ENCODE results near the gene TMEM88. TPM values are rescaled to one million over a fixed set of nuclear protein-coding genes. Genes with fewer than 3 reads are reported as not detected.

Gene TMEM88
- total RNA-seq, 1 experiment from 2014 or later = 11.3 TPM

- Mint-ChIP-seq H3K4me3 (peak overlapping the region in 1 of 2 experiments; percentile 30; a peak in 4 of 5 replicates), H3K4me1 (peaks cover 19 to 33% of the 10 kb centered on the region in 2 experiments)
- no peak overlapping the region for H2BK120ac ChIP-seq (ENCODE audit: low read depth, low read length, poor library complexity, severe bottlenecking)
Measured at GRCh38 chr17:7853691-7854038, 1.2 kb upstream of the TMEM88 start.

More at GRCh38 chr17:7853691-7854038, 1.2 kb upstream of the TMEM88 start:
- Histone ChIP-seq H3K18ac (ENCODE audit: insufficient read length, low read depth, low read length) (no peak overlapping the region), H2AFZ (ENCODE audit: low read length) (no peak overlapping the region), H3K4me2 (ENCODE audit: insufficient read depth, insufficient read length, low read length) (peak overlapping the region; percentile 35), H2BK5ac (ENCODE audit: insufficient read length, low read length) (no peak overlapping the region), H3K9ac (ENCODE audit: extremely low read depth, insufficient read length, low read length) (no peak overlapping the region), H2BK12ac (ENCODE audit: insufficient read length, low read depth, low read length) (no peak overlapping the region), H3K79me2 (ENCODE audit: insufficient read depth, low read length) (no peaks in the 10 kb centered on the region), H4K5ac (ENCODE audit: insufficient read length, low read depth, low read length) (no peak overlapping the region), H3K23me2 (ENCODE audit: insufficient read length, low read depth, low read length, poor library complexity, severe bottlenecking) (peaks cover 35% of the 10 kb centered on the region), H2BK15ac (ENCODE audit: low read depth, low read length) (no peak overlapping the region), H3K27ac (ENCODE audit: insufficient read length, low read depth, low read length) (no peak overlapping the region), H3T11ph (ENCODE audit: low read length) (no peak overlapping the region), H4K20me1 (ENCODE audit: control insufficient read depth, insufficient read depth, insufficient read length) (no peaks in the 10 kb centered on the region), H3K14ac (ENCODE audit: insufficient read depth, low read length) (no peak overlapping the region), H3K4ac (ENCODE audit: low read depth, low read length) (no peak overlapping the region), H4K91ac (ENCODE audit: insufficient read length, low read depth, low read length) (no peak overlapping the region), H3K23ac (ENCODE audit: insufficient read length, low read depth, low read length) (no peak overlapping the region), H3K27me3 (ENCODE audit: insufficient read depth, low read length) (peaks cover 30% of the 10 kb centered on the region; the same call in 1 of the 2 replicates), H3K56ac (ENCODE audit: insufficient read length, low read depth, low read length) (no peak overlapping the region), H4K8ac (replicated peaks; ENCODE audit: insufficient read length, low read depth, low read length) (no peak overlapping the region), H3K9me3 (ENCODE audit: control insufficient read depth, low read depth, low read length) (no peaks in the 10 kb centered on the region), H3K4me1 (ENCODE audit: insufficient read depth, low read length) (no peaks in the 10 kb centered on the region; the same call in 1 of the 2 replicates), H3K79me1 (ENCODE audit: insufficient read depth, low read depth, low read length, poor library complexity, severe bottlenecking) (no peaks in the 10 kb centered on the region), H2BK20ac (ENCODE audit: low read depth, low read length, poor library complexity, severe bottlenecking) (no peak overlapping the region), H2AK5ac (ENCODE audit: insufficient read length, low read length) (no peak overlapping the region)
- Mint-ChIP-seq H3K27ac (no peak overlapping the region), H3K27me3 (ENCODE audit: low read depth) (peaks cover 18% of the 10 kb centered on the region), H3K36me3 (ENCODE audit: insufficient read depth in 1 of 3, low read depth in 3 of 3) (peaks cover 0 to 35% (median 20%) of the 10 kb centered on the region in 3 experiments; a peak in 4 of 7 replicates), H3K9me3 (0 out of 5 replicates have a peak, but pooled peaks cover 0 to 3% of the 10 kb centered on the region in 2 experiments)
- peak; percentile 64 for DNase-seq
- no CpG with 5 or more reads among the region's 21 CpGs for WGBS (ENCODE audit: extremely low coverage, insufficient read length, low lambda C conversion rate)
- TF ChIP-seq, protein P1, sequence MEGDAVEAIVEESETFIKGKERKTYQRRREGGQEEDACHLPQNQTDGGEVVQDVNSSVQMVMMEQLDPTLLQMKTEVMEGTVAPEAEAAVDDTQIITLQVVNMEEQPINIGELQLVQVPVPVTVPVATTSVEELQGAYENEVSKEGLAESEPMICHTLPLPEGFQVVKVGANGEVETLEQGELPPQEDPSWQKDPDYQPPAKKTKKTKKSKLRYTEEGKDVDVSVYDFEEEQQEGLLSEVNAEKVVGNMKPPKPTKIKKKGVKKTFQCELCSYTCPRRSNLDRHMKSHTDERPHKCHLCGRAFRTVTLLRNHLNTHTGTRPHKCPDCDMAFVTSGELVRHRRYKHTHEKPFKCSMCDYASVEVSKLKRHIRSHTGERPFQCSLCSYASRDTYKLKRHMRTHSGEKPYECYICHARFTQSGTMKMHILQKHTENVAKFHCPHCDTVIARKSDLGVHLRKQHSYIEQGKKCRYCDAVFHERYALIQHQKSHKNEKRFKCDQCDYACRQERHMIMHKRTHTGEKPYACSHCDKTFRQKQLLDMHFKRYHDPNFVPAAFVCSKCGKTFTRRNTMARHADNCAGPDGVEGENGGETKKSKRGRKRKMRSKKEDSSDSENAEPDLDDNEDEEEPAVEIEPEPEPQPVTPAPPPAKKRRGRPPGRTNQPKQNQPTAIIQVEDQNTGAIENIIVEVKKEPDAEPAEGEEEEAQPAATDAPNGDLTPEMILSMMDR (conservative IDR thresholded peaks at IDR 0.05) = no peak
